Measurements from ENCODE around the gene NUBP1.

NUBP1 gene

DNA sequence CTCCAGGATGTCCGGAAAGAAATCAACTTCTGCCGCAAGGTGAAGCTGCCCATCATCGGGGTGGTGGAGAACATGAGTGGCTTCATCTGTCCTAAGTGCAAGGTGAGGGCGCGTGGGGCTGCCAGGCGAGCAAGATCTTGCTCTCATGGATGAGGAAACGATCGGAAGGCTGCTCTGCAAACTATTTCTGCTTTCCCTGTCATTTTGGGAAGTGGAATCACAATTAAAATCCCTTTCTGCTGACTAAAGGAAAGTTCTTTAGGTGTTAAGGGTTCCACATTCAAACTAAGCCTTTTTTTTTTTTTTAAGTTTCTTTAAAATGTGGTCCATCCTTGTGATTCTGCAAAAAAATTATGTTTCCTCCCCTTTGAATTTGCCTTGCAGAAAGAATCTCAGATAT lies 17.7 kb downstream of the NUBP1 start:
- TF ChIP-seq, protein P1, sequence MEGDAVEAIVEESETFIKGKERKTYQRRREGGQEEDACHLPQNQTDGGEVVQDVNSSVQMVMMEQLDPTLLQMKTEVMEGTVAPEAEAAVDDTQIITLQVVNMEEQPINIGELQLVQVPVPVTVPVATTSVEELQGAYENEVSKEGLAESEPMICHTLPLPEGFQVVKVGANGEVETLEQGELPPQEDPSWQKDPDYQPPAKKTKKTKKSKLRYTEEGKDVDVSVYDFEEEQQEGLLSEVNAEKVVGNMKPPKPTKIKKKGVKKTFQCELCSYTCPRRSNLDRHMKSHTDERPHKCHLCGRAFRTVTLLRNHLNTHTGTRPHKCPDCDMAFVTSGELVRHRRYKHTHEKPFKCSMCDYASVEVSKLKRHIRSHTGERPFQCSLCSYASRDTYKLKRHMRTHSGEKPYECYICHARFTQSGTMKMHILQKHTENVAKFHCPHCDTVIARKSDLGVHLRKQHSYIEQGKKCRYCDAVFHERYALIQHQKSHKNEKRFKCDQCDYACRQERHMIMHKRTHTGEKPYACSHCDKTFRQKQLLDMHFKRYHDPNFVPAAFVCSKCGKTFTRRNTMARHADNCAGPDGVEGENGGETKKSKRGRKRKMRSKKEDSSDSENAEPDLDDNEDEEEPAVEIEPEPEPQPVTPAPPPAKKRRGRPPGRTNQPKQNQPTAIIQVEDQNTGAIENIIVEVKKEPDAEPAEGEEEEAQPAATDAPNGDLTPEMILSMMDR (IDR thresholded peaks at IDR 0.05; ENCODE audit: low read depth, low read length, missing control alignments): no peak

DNA sequence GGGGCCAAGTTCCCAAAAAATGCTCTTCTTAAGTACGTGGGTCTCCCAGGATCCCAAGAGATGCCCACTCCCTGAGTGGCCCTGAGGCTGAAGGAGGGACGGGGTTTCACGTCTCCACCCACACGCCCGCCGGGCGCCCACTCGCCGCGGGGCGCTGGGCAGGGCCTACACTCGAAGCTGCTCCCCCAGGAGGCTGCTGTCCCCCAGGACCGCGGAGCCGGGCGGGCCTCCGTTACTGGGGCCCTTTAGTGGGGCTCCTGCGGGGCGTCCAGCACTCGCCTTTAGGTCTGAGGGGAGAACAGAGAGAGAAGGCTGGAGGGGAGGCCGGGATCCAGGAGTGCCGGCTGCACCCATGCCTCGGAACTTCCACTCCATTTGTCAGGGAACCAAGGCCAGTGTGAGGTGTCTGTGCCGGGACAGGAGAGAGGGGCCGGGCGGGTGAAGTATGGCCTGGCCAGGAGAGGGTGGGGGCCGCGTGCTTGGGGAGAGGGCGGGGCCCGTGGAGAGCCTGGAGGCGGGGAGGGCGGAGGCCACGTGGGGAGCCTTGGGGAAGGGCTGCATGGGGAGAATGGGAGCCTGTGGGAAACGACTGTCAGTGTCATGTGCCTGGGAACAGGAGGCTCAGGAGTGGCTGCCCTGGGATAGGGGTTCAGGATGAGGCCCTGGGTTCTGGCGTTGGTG lies 18.8 kb downstream of the NUBP1 start:
- no peak for DNase-seq (ENCODE audit: low read depth)
- no peak overlapping the region for H3K4me3 ChIP-seq (ENCODE audit: low read depth, low read length)
- TF ChIP-seq, protein P1 (IDR thresholded peaks at IDR 0.05; ENCODE audit: low read depth, low read length, missing control alignments): no peak

More for the DNA sequence above, 17.7 kb downstream of the NUBP1 start:
- no peak overlapping the region for H3K4me3 ChIP-seq (ENCODE audit: low read depth, low read length)
- DNase-seq (ENCODE audit: low read depth): no peak

DNA sequence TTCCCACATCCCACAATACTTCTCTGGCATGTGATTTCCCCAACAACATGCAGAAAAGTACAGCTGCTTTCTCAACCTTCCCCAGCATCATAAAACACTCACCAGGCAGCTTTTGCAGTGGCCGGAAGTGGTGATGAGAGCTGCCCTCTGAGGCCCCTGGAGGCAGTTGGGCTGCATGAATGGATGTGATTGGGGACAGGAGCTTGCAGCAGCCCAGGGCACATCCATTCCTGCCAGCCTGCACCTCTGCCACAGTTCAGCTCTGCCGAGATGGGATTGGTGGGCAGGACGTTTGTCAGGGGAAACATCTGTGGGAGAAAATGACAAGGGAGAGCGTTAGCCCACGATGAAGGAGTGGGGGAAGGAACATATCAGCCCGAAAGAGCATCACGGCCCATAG lies 19.8 kb downstream of the NUBP1 start:
- TF ChIP-seq, protein P1 (IDR thresholded peaks at IDR 0.05; ENCODE audit: low read depth, low read length, missing control alignments): no peak
- no peak overlapping the region for H3K4me3 ChIP-seq (ENCODE audit: low read depth, low read length)
- DNase-seq (ENCODE audit: low read depth): no peak

DNA sequence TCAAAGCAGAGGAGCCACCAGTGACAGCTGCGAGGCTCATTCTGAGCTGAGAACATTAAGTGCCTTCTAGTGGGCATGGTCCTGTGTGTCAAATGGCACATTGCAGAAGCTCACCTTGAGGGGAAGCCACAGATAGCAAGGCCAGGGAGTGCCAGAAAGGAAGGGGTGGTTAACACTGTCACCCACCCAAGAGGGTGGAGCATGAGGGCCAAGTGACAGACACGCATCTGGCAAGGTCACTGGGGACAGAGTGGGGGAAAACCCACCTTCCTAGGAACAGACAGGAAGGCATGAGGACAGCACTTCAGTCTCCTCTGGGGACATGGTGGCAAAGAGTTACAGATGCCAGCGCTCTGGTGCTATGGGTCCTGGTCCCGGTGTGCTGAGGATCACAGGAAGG lies 22.1 kb downstream of the NUBP1 start:
- DNase-seq (ENCODE audit: low read depth): no peak
- TF ChIP-seq, protein P1 (IDR thresholded peaks at IDR 0.05; ENCODE audit: low read depth, low read length, missing control alignments): no peak
- no peak overlapping the region for H3K4me3 ChIP-seq (ENCODE audit: low read depth, low read length)

DNA sequence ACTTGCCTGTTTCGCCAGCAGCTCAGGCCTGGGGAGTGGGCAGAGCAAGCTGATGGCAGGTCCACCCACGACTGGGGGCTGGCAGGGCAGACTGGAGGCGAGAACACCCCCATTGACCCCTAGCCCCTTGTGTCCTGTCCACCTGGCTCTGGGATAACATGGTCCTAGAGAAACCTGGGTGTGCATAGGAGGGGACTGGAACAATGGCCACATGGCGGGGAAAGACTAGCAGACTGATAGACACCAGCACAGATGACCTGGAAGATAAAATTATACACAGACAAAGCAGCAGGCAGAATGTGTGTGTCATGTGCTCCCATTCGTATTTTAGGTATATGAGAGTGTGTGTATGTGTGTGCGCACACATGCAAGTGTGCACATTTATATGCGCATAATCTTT lies 23.5 kb downstream of the NUBP1 start:
- no peak overlapping the region for H3K4me3 ChIP-seq (ENCODE audit: low read depth, low read length)
- TF ChIP-seq, protein P1 (IDR thresholded peaks at IDR 0.05; ENCODE audit: low read depth, low read length, missing control alignments): no peak
- DNase-seq (ENCODE audit: low read depth): no peak

DNA sequence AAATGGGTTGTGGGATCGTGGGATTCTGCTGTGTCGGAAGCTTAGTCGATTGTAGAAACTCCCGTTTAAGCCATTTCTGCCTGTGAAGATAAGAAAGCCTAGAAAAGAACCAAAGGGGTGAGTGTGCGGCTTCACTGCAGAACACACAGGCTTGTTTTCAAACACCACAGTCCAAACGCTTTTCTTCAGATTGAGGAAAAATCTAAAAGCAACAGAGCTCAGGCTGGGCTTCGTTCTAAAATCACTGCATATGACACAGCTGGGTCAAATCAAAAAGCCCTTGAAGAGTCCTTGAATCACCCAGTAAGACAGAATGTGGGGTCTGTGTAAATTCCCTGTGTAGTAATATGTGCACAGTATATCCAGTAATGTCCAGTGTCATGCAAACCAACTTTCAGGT lies 25.7 kb downstream of the NUBP1 start:
- no peak overlapping the region for H3K4me3 ChIP-seq (ENCODE audit: low read depth, low read length)
- TF ChIP-seq, protein P1 (IDR thresholded peaks at IDR 0.05; ENCODE audit: low read depth, low read length, missing control alignments): no peak
- no peak for DNase-seq (ENCODE audit: low read depth)

DNA sequence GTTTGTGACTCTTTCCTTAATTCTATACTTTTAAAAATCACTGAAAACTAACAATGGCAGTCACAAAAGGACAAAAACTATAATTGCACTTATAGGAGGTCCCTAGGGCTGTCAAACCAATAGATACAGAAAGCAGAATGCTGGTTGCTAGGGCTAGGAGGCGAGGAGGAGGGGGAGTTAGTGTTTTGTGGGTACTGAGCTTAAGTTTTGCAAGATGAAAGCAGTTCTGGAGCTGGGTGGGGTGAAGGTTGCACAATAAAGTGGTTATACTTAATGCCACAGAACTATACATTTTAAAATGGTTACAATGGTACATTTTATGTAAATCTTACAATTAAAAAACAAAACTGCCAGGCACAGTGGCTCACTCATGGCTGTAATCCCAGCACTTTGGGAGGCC lies 27.3 kb downstream of the NUBP1 start:
- TF ChIP-seq, protein P1 (IDR thresholded peaks at IDR 0.05; ENCODE audit: low read depth, low read length, missing control alignments): no peak
- no peak for DNase-seq (ENCODE audit: low read depth)
- H3K4me3 ChIP-seq (ENCODE audit: low read depth, low read length): no peak overlapping the region

Data from GM12864 (cell line).